Measurements from ENCODE around the gene LRRC1.

LRRC1 gene

DNA sequence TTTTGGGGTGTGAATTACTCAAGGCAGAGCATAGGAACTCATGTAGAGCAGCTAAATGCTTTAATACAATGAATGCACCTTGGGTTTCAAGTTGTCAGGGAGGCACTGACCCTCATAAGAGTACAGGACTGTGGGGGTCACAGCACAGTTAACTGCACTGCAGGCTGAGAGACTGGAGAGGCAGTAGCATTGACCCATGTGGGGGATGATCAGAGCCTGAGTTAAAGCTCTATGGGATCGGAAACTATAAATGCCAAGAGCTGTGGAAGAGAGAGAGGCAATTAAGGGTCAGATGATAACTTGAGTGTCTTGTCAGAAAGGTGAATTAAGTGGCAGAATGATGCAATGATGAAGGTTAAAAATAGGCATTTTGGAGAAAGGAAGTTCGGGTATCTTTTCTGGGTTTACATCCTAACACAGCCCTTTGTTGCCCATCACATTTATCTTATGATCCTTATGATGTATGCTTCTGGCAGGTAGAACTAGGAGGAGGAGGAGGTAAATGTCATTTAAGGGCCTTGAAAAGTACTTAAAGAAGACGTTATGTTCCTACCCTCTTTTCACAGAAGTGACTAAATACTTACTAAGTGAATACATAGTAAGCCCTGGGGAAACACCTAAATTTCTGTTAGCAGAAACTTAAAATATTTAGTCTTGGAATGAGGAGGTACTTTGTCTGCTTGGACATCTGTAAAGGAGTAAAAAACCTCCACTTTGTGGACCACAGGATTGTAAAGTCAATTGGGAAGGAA lies 24.2 kb downstream of the LRRC1 start:
- DNase-seq = no peak

DNA sequence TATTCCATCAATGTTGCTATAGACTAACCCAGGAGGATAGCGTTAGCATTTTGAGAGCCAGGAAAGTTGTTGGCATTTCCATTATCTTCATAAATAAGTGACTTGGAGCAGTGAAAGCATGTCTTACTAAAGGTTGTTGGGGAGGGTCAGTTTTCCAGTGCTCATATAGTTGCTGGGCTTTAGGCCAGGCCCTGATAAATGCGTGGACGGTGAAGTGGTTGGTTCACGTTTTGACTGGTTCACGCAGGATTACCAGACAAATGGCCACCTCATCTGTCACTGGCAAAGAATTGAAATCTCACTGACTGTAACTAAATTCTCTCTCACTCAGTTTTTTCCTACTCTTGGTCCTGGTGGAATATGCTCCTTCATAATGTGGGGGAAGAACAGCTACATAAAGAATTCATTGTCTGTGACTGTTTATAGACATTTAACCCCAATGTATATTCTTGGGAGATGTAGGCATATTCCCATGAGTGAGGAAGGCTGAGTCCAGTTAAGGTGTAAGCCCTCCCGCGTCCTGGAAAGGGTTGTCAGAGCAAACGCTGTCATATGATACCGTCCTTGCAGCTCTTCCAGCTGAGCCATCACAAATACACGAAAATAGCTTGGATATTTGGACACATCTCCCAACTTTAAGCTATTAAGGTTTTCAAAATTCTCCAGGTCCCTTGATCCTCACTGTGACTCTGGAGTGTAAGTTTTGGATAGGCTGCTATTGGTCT lies 27.8 kb downstream of the LRRC1 start:
- DNase-seq = no peak

DNA sequence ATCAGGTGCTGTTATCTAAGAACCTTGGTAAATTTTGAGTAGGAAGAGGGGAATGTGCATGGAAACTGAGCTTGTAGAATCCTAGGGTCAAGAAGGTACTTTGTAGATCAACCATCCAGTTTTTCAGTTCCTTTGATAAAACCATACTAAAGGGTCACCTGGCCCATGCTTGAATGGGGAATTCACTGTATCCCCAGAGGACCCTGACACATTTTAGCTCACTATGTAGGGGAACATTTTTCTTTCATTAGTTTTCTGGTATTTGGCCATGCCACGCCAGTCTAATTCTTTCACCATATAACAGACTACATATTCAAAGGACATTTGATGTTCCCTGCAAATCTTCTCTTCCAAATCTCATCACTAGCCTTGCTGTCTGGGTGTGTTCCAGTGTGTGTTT lies 29.9 kb downstream of the LRRC1 start:
- no peak for DNase-seq

DNA sequence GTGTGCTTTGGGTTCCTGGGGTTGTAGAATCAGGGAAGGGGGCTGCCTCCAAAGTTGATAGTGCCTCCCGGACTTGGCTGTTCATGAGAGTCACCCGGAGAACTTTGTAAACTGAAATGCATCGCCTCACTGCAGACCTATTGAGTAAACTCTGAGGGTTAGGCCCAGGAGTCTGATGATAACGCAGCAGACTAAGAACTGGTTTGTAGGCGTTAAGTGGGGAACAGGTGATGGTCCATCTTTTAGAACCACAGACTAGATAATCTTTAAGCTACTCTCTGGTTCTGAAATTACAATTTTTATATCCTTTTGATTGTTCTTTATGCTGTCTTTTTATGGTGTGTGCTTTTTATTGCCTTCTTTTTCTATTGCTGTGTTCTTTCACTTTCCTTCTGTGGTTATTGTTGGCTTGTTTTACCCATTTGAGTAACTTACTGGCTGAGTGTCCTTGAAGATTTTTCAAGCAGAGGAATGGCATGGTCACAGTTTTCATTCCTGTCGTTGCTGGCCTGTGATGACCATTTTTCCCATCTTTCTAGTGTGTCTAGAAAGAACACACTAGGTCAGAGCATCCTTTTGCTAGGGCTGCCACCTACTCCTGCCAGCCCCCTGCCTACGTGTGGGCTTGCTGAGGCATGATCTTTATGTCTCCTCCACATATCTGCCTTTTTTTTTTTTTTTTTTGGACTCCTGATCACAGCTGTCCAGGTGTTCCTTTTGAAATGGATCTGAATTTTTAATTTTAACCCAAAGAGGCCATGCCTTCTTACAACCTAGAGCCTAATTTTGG lies 30.9 kb downstream of the LRRC1 start:
- no peak for DNase-seq

DNA sequence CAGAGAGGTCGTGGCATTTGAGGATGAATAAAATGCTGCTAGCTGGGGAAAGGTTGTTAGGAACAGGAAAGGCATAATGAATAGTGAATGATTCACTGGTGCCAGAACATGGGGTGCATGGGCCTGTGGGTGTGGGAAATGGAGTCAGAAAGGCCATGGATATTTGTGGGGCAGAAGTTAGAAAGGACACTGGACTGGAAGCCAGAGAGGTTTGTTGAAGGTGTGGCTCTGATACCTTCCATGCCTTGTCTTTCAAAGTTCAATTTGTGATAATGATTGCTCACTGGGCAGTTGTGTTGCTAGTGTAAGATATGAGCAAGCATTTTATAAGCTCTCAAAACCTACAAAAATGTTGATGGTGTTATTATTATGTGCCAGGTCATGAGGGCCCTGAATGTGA lies 32.7 kb downstream of the LRRC1 start:
- no peak for DNase-seq

DNA sequence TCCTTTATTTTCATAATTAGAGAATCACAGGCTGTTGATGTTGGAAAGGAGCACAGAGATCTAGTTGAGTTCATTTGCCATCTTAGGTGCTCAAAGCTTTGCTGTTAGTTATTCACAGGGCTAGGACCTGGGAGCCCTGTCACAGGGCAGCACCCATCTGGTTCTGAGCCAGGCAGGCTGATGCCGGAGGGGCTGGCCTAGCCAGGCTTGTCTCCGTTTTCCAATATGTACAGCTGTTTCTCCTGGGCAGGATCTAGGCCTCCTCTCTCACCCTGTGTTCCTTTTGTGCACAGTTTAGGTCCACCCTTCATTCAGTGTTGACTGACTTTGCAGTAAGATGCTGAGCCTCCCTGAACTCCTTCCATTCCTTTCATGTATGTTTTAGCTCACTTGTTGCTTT lies 33.4 kb downstream of the LRRC1 start:
- DNase-seq = no peak

DNA sequence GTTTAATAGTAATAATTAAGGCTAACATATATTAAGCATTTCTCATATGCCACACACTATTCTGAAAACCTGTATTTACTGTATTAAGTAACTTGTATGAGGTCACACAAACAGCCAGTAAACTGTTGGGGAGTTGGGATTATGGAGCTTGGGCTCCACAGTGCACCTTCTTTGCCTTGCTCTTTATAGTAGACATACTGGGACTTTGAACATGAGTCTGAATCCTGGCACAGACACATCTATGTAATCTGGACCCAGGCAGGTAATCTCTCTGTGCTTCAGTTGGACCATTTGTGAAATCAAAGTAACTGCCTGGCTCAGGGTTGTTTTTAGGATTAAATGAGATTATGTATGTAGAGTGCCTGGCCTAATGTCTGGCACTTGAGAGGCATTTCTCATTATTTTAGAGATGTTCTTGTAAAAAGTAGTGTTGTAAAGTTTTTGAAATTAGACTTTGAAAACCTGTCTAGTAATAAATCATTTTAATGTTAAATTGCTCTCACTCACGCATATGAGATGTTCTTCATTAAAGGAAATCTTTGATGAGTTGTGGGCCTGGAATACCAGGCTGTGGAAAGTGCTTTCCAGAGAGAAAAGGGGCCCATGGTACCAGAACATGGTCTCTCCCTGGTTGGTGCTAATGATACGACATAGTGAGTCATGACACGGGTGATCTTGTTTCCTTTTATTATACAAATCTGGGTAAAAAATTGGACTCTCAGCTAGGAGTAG lies 34.3 kb downstream of the LRRC1 start:
- DNase-seq = no peak

DNA sequence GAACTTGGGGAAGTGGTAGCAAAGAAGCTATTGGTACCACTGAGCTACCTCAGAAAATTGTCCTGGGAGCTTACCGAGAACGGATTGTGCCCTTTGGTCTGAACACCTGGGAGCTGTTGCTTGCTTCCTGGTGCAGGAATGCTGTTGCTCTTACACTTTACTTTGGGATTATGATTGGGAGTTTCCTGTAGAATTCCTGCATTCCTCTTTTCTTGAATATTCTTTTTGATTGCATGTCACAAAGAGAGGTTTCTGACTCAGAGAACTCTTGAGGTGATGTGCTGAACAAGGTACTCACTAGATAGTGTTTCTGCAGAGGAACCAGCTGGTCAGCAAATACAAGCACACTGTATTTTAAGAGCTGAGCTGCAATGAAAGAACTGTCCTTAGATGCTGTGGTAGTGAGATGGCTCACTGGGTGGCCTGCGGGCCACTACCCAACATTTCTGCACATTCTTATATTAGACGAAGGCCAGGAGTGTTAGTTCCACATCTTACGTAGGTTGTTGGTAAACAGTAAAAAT lies 35.0 kb downstream of the LRRC1 start:
- DNase-seq = no peak

DNA sequence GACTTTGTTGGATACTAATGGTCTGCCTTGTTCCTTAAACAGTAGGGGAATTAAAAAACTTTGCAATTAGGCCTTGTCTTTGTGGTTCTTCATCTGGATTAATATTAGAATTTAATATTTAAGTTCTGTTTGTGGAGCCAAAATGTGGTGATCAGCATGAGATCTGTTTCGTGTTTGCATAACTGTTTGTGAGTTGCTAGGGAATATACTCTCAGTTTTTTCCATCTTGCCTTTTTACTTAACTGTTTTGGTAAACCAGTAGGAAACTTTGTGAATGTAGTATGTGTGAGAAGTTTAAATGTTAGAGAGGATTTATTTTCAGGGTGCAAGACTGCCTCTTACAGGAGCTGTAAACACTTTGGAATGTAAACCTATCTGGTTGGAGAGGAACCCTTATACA lies 35.6 kb downstream of the LRRC1 start:
- no peak for DNase-seq

DNA sequence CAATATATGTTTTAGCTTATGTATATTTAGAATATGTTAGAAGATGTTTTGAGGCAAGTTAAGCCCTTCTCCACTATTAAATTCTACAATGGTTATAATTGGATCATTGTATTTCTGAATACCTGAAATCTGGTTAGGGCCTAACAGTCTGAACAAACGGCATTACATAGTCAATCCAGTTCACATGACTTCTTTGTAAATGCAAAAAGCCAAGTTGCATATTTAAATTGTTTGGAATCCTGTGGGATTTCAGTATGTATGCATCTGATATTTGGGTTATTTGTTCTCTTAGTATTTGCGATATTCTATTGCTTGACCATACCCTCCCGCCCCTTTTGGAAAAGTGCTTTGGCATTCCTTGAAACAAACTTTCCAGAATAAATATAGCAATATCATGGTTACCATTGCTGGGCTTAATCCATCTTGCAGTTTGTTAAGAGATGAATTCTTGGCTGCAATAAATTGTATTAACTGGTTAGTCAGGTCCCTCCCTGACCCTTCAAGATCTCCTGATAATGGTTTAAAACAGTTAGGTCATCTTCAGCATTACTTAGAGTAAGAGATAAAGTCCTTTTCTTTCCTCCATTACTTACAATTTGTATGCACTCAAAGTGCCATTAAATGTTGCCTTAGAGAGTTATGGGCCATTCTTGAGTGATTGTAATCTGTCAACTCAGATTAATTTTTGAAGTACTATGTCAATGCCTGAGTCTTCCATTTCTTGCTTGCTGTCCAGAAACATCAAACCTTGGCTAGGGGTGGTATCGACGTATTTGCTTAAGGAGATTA lies 36.5 kb downstream of the LRRC1 start:
- DNase-seq = no peak

DNA sequence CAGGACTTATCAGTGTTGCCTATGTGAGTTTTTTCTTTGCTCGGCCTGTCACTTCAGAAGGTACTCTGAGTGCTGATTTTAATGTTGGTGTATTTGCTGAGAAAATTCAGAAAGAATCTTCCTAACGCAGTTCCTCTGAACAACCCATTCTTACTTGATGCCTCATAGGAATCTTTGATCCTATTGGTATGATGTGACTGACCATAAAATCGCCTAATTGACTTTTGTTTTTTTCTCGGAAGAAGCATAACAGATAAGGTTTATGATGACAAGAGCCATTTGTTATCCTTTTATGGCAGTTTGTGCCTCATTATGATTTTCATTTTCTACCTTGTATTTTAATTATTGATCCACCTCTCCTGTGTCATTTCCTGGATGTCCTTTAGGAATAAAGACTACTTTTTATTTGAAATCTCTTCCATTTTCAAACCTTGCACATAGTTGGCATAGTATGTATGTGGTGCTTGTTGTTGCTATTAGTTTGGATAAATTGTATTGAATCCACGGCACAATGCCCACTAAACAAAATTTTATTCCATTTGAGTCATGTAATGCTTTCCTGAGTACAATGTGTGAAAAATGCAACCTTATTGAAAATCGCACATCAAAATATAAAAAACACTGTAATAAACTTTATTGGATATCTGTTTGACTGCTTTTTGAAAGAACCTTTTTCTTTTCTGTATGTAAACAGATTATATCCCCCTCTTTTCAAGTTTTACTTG lies 37.3 kb downstream of the LRRC1 start:
- DNase-seq = no peak

DNA sequence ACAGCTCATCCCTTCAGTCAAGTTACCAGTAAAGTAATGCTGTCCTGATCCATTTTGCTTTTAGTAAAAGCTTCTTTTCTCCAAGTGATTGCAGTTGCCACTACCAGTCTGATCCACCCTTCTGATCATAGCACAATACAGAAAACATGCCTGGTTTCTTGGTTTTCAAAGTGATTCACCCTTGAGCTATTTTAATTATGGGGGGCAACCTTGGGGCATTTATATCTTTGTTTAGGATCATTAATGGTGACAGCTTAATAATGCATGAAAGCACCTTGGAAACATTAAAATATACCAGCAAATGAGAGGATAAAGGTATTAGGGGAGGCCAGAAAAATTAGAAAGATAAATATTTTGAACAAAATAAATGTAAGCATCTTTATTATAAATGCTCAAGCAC lies 38.4 kb downstream of the LRRC1 start:
- DNase-seq = no peak

DNA sequence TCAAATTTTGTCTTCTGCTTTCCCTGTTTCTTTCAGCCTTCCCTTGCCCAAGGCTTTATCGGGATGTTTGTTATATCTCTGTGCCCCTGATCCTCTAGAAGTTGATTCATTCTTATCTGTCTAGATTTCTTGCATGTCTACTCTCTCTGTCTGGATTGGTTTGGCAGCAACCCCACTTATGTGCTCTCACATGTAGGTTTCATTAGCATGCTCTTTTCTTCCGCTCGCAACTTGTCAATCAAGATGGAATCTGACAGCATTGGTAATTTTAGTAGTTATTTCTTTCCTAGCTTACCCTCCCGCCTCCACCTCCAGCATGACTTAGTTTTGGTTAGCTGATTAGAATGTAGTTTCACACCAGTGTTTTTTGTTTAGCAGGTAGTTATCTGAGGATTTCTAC lies 39.3 kb downstream of the LRRC1 start:
- DNase-seq = no peak

DNA sequence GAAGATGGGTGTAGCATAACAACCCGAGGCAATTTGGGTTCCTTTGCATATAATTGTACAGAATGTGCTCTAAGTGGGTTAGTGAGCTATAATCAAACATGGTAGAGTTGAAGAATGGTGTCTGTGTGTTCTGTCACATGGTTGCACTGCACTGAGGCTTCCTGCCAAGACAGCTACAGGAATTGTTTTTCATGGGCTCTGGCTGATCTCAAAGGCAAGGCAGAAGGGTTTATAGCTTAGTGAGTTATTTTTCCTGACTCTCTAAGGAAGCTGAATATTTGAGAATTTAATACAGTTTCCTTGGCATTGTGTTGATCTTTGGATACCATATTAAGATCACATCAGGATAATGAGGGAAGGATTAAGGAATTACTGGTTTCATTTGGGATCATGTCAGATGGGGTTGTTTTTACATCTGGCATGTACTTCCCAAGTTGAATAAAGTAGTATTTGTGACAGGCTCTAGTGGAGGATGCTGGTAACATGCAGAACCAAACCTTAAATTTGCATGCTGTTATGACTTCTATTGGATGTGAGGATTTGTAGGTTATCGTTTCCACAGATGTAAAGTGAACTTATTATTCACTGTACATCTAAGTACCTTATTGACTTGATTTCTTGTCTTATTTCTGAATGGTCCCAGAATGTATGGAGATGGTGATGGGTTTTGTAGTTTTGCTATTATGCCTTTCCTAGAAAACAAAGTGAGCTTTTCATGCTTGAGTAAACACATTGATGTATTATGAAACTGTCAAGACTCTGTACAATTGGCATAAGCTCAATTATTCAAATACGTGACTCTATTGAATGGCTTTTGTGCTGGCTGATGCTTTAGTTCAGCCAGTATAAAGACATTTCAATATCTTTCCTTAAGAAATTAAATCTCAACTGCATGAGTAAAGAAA lies 43.3 kb downstream of the LRRC1 start:
- no peak for DNase-seq

DNA sequence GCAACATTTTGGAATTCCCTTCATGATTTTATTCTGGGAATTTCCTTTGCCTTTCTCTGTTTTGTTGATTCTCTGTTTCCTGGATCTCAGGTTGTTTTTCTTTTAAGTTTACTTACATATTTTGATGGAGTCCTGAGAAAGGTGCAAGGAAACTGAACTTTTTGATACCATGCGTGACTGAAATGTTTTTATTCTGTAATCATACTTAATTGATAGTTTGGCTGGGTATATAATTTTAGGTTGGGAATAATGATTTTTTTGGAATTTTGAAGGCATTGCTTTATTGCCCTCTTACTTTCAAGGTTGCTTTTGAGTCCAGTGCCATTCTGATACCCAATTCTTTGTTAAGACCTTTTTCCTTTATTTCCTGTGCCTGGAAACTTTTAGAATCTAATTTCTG lies 45.2 kb downstream of the LRRC1 start:
- no peak for DNase-seq

DNA sequence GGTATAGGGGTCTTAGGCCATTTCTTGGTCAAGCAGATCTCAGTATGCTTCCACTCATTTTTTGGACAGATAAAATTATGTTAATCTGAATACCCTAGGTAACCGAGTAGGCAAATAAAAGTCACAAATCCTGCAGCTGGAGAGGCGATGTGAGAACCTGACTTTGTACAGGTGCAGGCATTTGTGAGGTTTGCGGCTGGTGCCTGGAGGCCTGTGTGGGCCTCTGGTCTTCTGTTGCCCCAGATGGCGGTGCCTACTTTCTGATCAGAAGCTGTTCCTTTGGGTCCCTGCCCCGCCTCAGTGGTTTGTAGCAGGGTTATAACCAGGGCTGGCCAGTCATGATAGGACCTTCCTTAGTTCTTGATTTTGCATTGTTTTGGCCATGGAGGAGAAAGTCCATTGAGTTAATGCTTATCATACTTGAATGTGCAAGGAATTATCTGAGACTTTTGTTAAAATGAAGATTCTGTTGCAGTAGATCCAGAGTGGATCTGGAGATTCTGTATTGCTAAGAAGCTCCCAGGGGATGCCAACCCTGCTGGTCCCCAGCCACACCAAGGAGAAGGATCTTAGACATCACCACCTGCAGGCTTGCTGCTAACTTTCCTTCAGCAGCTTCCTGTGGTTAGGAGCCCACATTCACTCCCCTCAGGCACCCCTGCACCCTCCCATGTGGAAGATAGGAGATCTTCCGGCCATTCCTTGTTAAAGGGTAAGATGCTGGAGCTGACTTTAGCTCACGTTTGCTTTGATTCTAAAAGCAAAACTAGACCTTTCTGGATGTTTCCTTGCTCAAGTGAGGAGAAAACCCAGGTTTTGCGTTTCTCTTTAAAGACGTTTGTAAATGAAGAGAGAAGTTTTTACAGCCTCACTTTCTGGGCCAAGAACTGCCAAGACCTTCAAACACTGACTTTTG lies 50.7 kb downstream of the LRRC1 start:
- no peak for DNase-seq

DNA sequence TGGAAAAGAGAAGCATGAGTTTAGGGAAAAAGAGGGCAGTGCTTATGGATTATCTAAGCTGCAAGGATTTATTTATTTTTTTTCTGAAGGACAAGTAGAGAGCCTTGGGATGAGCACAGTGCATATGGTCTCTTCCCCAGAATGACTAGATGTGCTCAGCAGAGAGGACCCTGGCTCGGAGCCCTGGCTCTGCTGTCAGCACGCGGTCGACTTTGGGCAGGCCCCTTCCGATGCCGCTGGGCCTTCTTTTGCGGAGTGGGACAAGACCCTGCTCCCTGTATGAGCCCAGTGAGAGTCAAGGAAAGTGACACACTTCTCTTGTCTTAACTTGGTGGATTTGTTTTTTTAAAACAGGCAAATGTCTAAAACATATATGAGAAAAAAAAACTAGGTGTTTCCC lies 51.4 kb downstream of the LRRC1 start:
- no peak for DNase-seq

DNA sequence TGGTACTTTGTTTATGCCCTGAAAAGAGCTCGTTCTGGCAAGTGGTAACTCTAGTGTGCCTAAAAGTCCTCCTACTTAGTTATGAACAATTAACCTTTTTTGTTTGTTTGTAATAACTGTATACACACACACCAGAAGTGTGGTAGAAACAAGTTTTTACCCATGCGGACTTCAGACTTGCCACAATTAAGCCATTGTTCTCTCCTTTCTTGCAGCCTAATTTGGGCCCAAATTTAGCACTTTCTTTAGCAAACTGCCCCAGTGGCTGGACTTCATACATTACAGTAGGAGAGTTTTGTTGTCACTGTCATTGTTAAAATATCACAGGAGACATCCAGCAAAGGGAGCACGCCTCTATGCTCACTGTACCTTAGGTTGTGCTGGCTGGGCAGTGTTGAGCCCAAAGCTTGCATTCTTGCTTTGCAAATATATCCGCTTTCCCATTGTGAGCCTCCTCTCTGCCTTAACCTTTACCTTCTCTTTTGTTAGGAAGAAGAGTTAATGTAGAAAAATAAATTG lies 53.0 kb downstream of the LRRC1 start:
- no peak for DNase-seq

DNA sequence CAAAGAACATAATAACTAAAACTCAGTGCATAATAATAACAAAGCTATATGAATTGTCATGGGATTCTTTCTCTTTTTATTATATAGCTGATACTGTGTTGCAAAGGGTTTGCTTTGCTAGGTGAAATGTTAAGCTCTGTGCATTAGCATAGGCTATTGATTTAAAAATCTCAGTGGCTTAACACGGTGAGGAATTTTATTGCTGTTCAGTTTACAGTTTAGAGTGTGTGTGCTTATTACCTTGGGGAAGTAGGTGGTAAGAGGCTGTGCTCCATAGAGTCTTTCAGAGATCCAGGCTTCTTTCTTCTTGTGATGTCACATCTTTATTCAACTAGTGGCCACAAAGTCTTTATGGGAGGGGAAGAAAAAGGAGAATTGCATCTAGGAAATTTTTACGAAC lies 55.7 kb downstream of the LRRC1 start:
- DNase-seq = no peak

Data from CD4-positive, alpha-beta T cell treated with Interleukin-1 beta for 1 hour (primary cell).